ENCODE data around the gene PSMC1.

PSMC1 gene

GRCh38 chr14:90276646-90277367 is 20.5 kb downstream of the PSMC1 start:
- DNase-seq: peak; percentile 49

- DNase-seq: no peak
These were observed 21.3 kb downstream of the PSMC1 start for GRCh38 chr14:90277581-90278198.

- no peak for DNase-seq
These were observed 22.1 kb downstream of the PSMC1 start for GRCh38 chr14:90278199-90279175.

- no peak for DNase-seq
These were observed 23.7 kb downstream of the PSMC1 start for GRCh38 chr14:90280096-90280495.

- no peak for DNase-seq
These were observed 24.9 kb downstream of the PSMC1 start for GRCh38 chr14:90281261-90281660.

GRCh38 chr14:90281756-90282155 is 25.4 kb downstream of the PSMC1 start:
- DNase-seq: no peak

- no peak for DNase-seq
These were observed 31.4 kb downstream of the PSMC1 start for GRCh38 chr14:90287791-90288190.

- DNase-seq: no peak
These were observed 32.5 kb downstream of the PSMC1 start for GRCh38 chr14:90288651-90289355.

- DNase-seq: no peak
These were observed 34.1 kb downstream of the PSMC1 start for GRCh38 chr14:90290337-90291011.

- DNase-seq: no peak
These were observed 35.3 kb downstream of the PSMC1 start for GRCh38 chr14:90291699-90292098.

GRCh38 chr14:90293766-90294730 is 37.7 kb downstream of the PSMC1 start:
- DNase-seq: no peak

GRCh38 chr14:90294872-90295271 is 38.5 kb downstream of the PSMC1 start:
- no peak for DNase-seq

GRCh38 chr14:90295870-90296516 is 39.6 kb downstream of the PSMC1 start:
- DNase-seq: no peak

- no peak for DNase-seq
These were observed 40.3 kb downstream of the PSMC1 start for GRCh38 chr14:90296641-90297040.

- no peak for DNase-seq
These were observed 41.7 kb downstream of the PSMC1 start for GRCh38 chr14:90297876-90298629.

GRCh38 chr14:90299408-90299807 is 43.1 kb downstream of the PSMC1 start:
- no peak for DNase-seq

GRCh38 chr14:90300611-90301047 is 44.3 kb downstream of the PSMC1 start:
- no peak for DNase-seq

- DNase-seq: no peak
These were observed 44.8 kb downstream of the PSMC1 start for GRCh38 chr14:90301122-90301521.

- no peak for DNase-seq
These were observed 45.3 kb downstream of the PSMC1 start for GRCh38 chr14:90301668-90302090.
